Mesenchymal stem cell (in vitro differentiated cells and primary cell): ENCODE results near the gene FHL1.
A peak's percentile ranks its signal among the peaks of the same experiment; 100 is the strongest.

ENCODE experiments used
- DNase-seq: peaks from one replicate; pipeline ENCODE4 v3.0.0-alpha.2; 2013
- H2AFZ ChIP-seq: one replicate; pipeline ENCODE4 v1.6.1; 2013; ENCODE audit warnings: low read depth, mild to moderate bottlenecking, control low read depth, inconsistent platforms, low read length, moderate library complexity
- H2AK5ac ChIP-seq: 2 replicates; pipeline ENCODE4 v1.6.1; 2013; ENCODE audit warnings: low read length, moderate library complexity, mild to moderate bottlenecking, inconsistent platforms; ENCODE audit not compliant: severe bottlenecking
- H2BK120ac ChIP-seq: one replicate; pipeline ENCODE4 v1.6.1; 2013; ENCODE audit warnings: low read depth, mild to moderate bottlenecking, inconsistent platforms, low read length, moderate library complexity
- H2BK12ac ChIP-seq, 2 experiments: one replicate each; pipeline ENCODE4 v1.6.1; 2013; ENCODE audit warnings: inconsistent platforms in 2 of 2, low read length in 2 of 2, mild to moderate bottlenecking in 2 of 2, moderate library complexity in 2 of 2, control low read depth in 1 of 2
- H2BK15ac ChIP-seq: one replicate; pipeline ENCODE4 v1.6.1; 2013; ENCODE audit warnings: mild to moderate bottlenecking, low read depth, inconsistent platforms; ENCODE audit not compliant: poor library complexity, severe bottlenecking
- H2BK5ac ChIP-seq: 2 replicates; pipeline ENCODE4 v1.6.1; 2013; ENCODE audit warnings: low read depth, mild to moderate bottlenecking, low read length, control low read depth, inconsistent platforms; ENCODE audit not compliant: poor library complexity, severe bottlenecking
- H3K14ac ChIP-seq, 2 experiments: one replicate each; pipeline ENCODE4 v1.6.1; 2013; ENCODE audit warnings: inconsistent platforms in 2 of 2, low read length in 2 of 2, control low read depth in 1 of 2, mild to moderate bottlenecking in 1 of 2, moderate library complexity in 1 of 2
- H3K18ac ChIP-seq, 2 experiments: one replicate each; pipeline ENCODE4 v1.6.1; 2013; ENCODE audit warnings: inconsistent platforms in 2 of 2, low read length in 2 of 2, control low read depth in 1 of 2, low read depth in 1 of 2, mild to moderate bottlenecking in 1 of 2
- H3K23ac ChIP-seq, 2 experiments: one replicate each; pipeline ENCODE4 v1.6.1; 2013; ENCODE audit warnings: inconsistent platforms in 2 of 2, low read length in 2 of 2, mild to moderate bottlenecking in 2 of 2, moderate library complexity in 2 of 2, control low read depth in 1 of 2
- H3K27ac ChIP-seq: 2 replicates; pipeline ENCODE4 v1.5.1; 2013; ENCODE audit warnings: mild to moderate bottlenecking, moderate library complexity, low read length, control low read depth, inconsistent platforms; ENCODE audit not compliant: poor library complexity, severe bottlenecking
- H3K27me3 ChIP-seq, 2 experiments: 2 replicates each; pipeline versions ENCODE4 v1.6.1 to v1.7.0; 2013; ENCODE audit warnings: low read length in 2 of 2, mild to moderate bottlenecking in 2 of 2, moderate library complexity in 2 of 2, control low read depth in 1 of 2, inconsistent platforms in 1 of 2; ENCODE audit not compliant: control insufficient read depth in 1 of 2, insufficient read depth in 1 of 2
- H3K36me3 ChIP-seq, 2 experiments: 2 replicates each; pipeline versions ENCODE4 v1.6.1 to v1.7.0; 2013; ENCODE audit warnings: low read length in 2 of 2, control low read depth in 1 of 2, inconsistent platforms in 1 of 2, low read depth in 1 of 2, mild to moderate bottlenecking in 1 of 2; ENCODE audit not compliant: insufficient read depth in 2 of 2, control insufficient read depth in 1 of 2
- H3K4ac ChIP-seq, 2 experiments: one replicate each; pipeline ENCODE4 v1.6.1; 2013; ENCODE audit warnings: inconsistent platforms in 2 of 2, low read length in 2 of 2, mild to moderate bottlenecking in 2 of 2, moderate library complexity in 2 of 2, control low read depth in 1 of 2, low read depth in 1 of 2
- H3K4me1 ChIP-seq: 2 replicates; pipeline ENCODE4 v1.6.1; 2013; ENCODE audit warnings: low read depth, low read length, control low read depth; ENCODE audit not compliant: control insufficient read depth, insufficient read depth
- H3K4me2 ChIP-seq: 2 replicates; pipeline ENCODE4 v1.6.1; 2013; ENCODE audit warnings: low read length, mild to moderate bottlenecking, inconsistent platforms; ENCODE audit not compliant: poor library complexity, severe bottlenecking
- H3K4me3 ChIP-seq, 2 experiments: 2 replicates each; pipeline versions ENCODE4 v1.5.1 to v1.7.0; 2013; ENCODE audit warnings: low read length in 2 of 2, mild to moderate bottlenecking in 2 of 2, control low read depth in 1 of 2, low read depth in 1 of 2; ENCODE audit not compliant: insufficient read depth in 1 of 2
- H3K79me1 ChIP-seq: replicated peaks from 2 replicates; pipeline ENCODE4 v1.6.1; 2013; ENCODE audit warnings: mild to moderate bottlenecking, control low read depth, low read length, inconsistent platforms; ENCODE audit not compliant: poor library complexity, severe bottlenecking
- H3K9ac ChIP-seq: 2 replicates; pipeline ENCODE4 v1.7.0; 2013; ENCODE audit warnings: mild to moderate bottlenecking, low read length, moderate library complexity
- H3K9me3 ChIP-seq: 2 replicates; pipeline ENCODE4 v1.7.0; 2013; ENCODE audit warnings: mild to moderate bottlenecking, low read length; ENCODE audit not compliant: control insufficient read depth
- H4K8ac ChIP-seq: one replicate; pipeline ENCODE4 v1.6.1; 2013; ENCODE audit warnings: inconsistent platforms, mild to moderate bottlenecking, low read length, moderate library complexity
- H4K91ac ChIP-seq: one replicate; pipeline ENCODE4 v1.6.1; 2013; ENCODE audit warnings: mild to moderate bottlenecking, low read length, inconsistent platforms
- WGBS: methylation state at CpG from one replicate; pipeline ENCODE4 v1.1.7; 2013; ENCODE audit warnings: mixed read lengths; 5-methylcytosine and 5-hydroxymethylcytosine counted together

The FHL1 gene

DNA sequence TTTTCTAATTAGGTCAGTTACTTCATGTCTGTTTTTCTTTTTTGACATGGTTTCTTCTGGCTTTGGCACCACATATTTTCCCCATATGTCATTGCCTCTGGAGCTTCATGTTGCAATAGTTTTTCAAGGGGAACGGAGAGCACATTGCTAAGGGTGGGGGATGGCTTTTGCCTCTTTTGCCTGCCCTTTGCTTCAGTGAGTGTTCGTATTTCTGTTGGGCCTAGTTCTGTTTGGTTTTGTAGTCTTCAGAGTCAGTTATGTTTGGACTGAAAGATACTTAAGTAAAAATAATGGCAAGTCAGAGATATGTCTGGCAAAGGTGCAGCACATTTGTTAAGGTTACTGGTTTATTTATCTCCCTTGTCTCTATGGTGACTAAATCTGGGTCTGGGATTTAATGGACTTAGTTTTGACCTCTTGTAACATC is 29.1 kb downstream of the FHL1 start:
- H3K4me1 ChIP-seq, result no peaks in the 10 kb centered on the region
- H3K27ac ChIP-seq, result peak overlapping the region; percentile 86
- 0% methylated on average over 2 of the region's 2 CpGs for WGBS

DNA sequence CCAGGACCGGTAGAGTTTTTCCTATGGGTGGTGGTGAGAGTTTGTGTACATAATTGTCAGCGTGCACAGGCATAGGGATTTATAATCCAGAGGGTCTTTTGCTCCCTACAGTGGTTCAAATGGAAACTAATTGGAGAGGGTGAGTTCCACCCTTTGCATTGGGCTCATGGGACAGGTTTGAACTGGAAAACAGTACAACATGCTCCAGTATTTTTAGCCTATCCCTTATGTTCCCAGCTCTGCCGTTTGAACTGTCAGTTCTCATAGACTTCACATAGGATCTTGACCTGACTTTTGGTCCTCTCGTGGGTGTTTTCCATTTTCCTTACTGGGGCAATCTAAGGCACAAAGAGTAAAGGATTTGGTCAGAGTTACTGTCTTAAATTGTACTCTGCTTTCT is 31.8 kb downstream of the FHL1 start:
- Histone ChIP-seq H3K36me3 (no peaks in the 10 kb centered on the region), H2AK5ac (no peak overlapping the region), H2AFZ (no peak overlapping the region), H3K4me2 (no peak overlapping the region), H2BK120ac (no peak overlapping the region), H3K23ac (no peak overlapping the region), H3K4me1 (no peaks in the 10 kb centered on the region), H4K91ac (no peak overlapping the region), H3K27me3 (peaks cover 0 to 3% of the 10 kb centered on the region in 2 experiments), H2BK5ac (no peak overlapping the region), H3K18ac (no peak overlapping the region), H3K9ac (no peak overlapping the region), H3K79me1 (peaks cover 1% of the 10 kb centered on the region), H3K14ac (no peak overlapping the region), H3K27ac (no peak overlapping the region), H2BK15ac (no peak overlapping the region), H3K4ac (no peak overlapping the region), H2BK12ac (no peak overlapping the region), H4K8ac (no peak overlapping the region), H3K4me3 (no peak overlapping the region), H3K9me3 (no peaks in the 10 kb centered on the region)
- DNase-seq, result no peak
- WGBS, result 95% methylated on average over 4 of the region's 4 CpGs

More for the DNA sequence above, 29.1 kb downstream of the FHL1 start:
- H3K27me3 ChIP-seq, result no peaks in the 10 kb centered on the region
- H2AFZ ChIP-seq, result no peak overlapping the region
- peak overlapping the region; percentile 81 for H3K9ac ChIP-seq
- H3K4me2 ChIP-seq, result no peak overlapping the region
- no peak overlapping the region for H2BK15ac ChIP-seq
- no peaks in the 10 kb centered on the region for H3K9me3 ChIP-seq
- peaks cover 1% of the 10 kb centered on the region for H3K79me1 ChIP-seq
- H3K4ac ChIP-seq, result no peak overlapping the region
- H3K14ac ChIP-seq, result no peak overlapping the region
- no peak overlapping the region for H2BK5ac ChIP-seq
- H4K8ac ChIP-seq, result no peak overlapping the region
- H2BK120ac ChIP-seq, result no peak overlapping the region
- peak; percentile 94 for DNase-seq
- no peak overlapping the region for H2AK5ac ChIP-seq
- no peak overlapping the region for H3K18ac ChIP-seq
- no peak overlapping the region for H2BK12ac ChIP-seq
- H3K4me3 ChIP-seq, result no peak overlapping the region
- no peak overlapping the region for H3K23ac ChIP-seq
- H4K91ac ChIP-seq, result no peak overlapping the region
- H3K36me3 ChIP-seq, result no peaks in the 10 kb centered on the region

DNA sequence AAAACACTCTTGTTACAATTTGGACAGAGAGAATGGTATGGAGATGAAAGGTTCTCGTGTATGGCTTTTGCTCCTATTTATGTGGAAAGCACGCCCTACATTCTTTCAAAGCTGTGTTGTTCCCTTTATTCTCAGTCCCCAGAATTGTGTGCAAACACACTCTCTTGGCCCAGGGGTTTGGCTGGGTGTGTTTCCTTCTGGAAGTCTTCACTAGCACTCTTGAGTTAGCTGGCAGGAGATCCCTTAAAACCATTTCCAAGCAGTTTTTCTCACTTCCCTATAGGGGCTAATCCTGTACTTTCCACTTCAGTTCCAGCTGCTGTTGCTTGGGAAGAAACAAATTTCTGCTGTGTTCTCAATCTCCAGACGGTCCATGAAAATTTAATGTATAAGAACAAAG is 35.1 kb downstream of the FHL1 start:
- no peak overlapping the region for H2BK15ac ChIP-seq
- H4K91ac ChIP-seq, result no peak overlapping the region
- H3K27ac ChIP-seq, result no peak overlapping the region
- H2AFZ ChIP-seq, result no peak overlapping the region
- no peak overlapping the region for H3K14ac ChIP-seq
- peaks cover 1% of the 10 kb centered on the region for H3K4me1 ChIP-seq
- H2BK120ac ChIP-seq, result no peak overlapping the region
- no peak overlapping the region for H3K18ac ChIP-seq
- H3K9me3 ChIP-seq, result no peaks in the 10 kb centered on the region
- DNase-seq, result no peak
- H3K27me3 ChIP-seq, result peaks cover 0 to 3% of the 10 kb centered on the region in 2 experiments
- no peak overlapping the region for H3K4me2 ChIP-seq
- H3K36me3 ChIP-seq, result no peaks in the 10 kb centered on the region
- no peak overlapping the region for H3K4me3 ChIP-seq
- no peak overlapping the region for H2AK5ac ChIP-seq
- no peak overlapping the region for H3K23ac ChIP-seq
- no peak overlapping the region for H3K9ac ChIP-seq
- H3K4ac ChIP-seq, result no peak overlapping the region
- H2BK12ac ChIP-seq, result no peak overlapping the region
- H3K79me1 ChIP-seq, result peaks cover 1% of the 10 kb centered on the region
- WGBS, result 90% methylated on average over 2 of the region's 3 CpGs
- no peak overlapping the region for H2BK5ac ChIP-seq
- H4K8ac ChIP-seq, result no peak overlapping the region

DNA sequence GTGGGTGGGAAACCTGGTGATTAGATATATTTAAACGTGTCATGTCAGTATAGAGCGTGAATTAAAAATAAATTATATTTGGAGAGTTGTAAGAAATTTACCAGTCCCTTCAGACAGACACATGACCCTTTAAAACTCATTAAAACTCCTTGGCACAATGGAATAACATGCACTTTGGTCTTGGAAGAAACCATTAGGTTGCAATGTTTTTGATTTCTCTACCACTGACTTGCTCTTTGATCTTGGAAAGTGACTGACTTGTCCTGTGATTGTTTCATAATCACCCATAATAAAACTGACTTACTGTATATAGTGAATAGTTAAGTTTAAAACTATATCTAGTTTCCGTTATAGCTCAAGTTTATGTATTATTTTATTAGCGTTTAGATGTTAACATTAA is 35.8 kb downstream of the FHL1 start:
- no peak overlapping the region for H2AK5ac ChIP-seq
- no peak for DNase-seq
- WGBS, result no CpG with 5 or more reads among the region's 4 CpGs
- H3K4me2 ChIP-seq, result no peak overlapping the region
- H4K91ac ChIP-seq, result no peak overlapping the region
- H2BK5ac ChIP-seq, result no peak overlapping the region
- no peak overlapping the region for H3K4ac ChIP-seq
- H3K36me3 ChIP-seq, result no peaks in the 10 kb centered on the region
- no peak overlapping the region for H2BK15ac ChIP-seq
- no peak overlapping the region for H2AFZ ChIP-seq
- H3K9ac ChIP-seq, result peak overlapping the region; percentile 85
- H2BK120ac ChIP-seq, result no peak overlapping the region
- peaks cover 0 to 3% of the 10 kb centered on the region in 2 experiments for H3K27me3 ChIP-seq
- H3K4me1 ChIP-seq, result peaks cover 1% of the 10 kb centered on the region
- H3K14ac ChIP-seq, result no peak overlapping the region
- H4K8ac ChIP-seq, result no peak overlapping the region
- H3K27ac ChIP-seq, result no peak overlapping the region
- no peak overlapping the region for H3K4me3 ChIP-seq
- H3K79me1 ChIP-seq, result peaks cover 1% of the 10 kb centered on the region
- H3K18ac ChIP-seq, result no peak overlapping the region
- H3K9me3 ChIP-seq, result no peaks in the 10 kb centered on the region
- no peak overlapping the region for H3K23ac ChIP-seq
- no peak overlapping the region for H2BK12ac ChIP-seq
